Right lobe of liver (tissue), 6 donors: ENCODE measurements around the gene SULT4A1. TPM values are rescaled to one million over a fixed set of nuclear protein-coding genes. Genes with fewer than 3 reads are reported as not detected.
A peak's percentile ranks its signal among the peaks of the same experiment; 100 is the strongest.

Source experiments
- ATAC-seq, 4 donors: fragments of 200-7000 bp; cut with Tn5 transposase; one replicate each; pipeline ENCODE4 v1.9.1; 2020; ENCODE audit warnings: mild to moderate bottlenecking in 4 of 4, moderate library complexity in 4 of 4
- DNase-seq, 3 donors: peaks; one replicate each; pipeline ENCODE4 v3.0.0-alpha.2; 2020
- H3K27ac ChIP-seq, 3 donors: fragments of 200-600 bp; one replicate each; pipeline ENCODE4 v1.8.0; 2022
- H3K27me3 ChIP-seq, 2 donors: fragments of 200-600 bp; one replicate each; pipeline ENCODE4 v1.8.0; 2022
- H3K36me3 ChIP-seq, 4 donors: fragments of 200-600 bp; sonication (generic) in 1 of 4; one replicate each; pipeline versions ENCODE4 v1.5.1 to v1.8.0; 2017 to 2022; ENCODE audit warnings: control low read depth in 1 of 4
- H3K4me1 ChIP-seq, 4 donors: fragments of 200-600 bp; sonication (generic) in 1 of 4; one replicate each; pipeline versions ENCODE4 v1.5.1 to v1.8.0; 2017 to 2022; ENCODE audit warnings: control low read depth in 1 of 4
- H3K4me3 ChIP-seq, 3 donors: fragments of 200-600 bp; one replicate each; pipeline ENCODE4 v1.8.0; 2022
- H3K9me3 ChIP-seq, 4 donors: fragments of 200-600 bp; sonication (generic) in 1 of 4; one replicate each; pipeline versions ENCODE4 v1.5.1 to v1.8.0; 2017 to 2022; ENCODE audit warnings: control low read depth in 1 of 4
- POLR2A ChIP-seq: fragments of 450-650 bp; IDR thresholded peaks from one replicate; pipeline ENCODE4 v1.6.1; 2017; ENCODE audit warnings: antibody characterized with exemption, mild to moderate bottlenecking
- WGBS: methylation state at CpG from one replicate; pipeline ENCODE4 v1.1.6; 2018; ENCODE audit warnings: low coverage, low lambda C conversion rate; ENCODE audit not compliant: insufficient coverage; ENCODE audit errors: missing lambda C conversion rate; 5-methylcytosine and 5-hydroxymethylcytosine counted together
- intact Hi-C, 2 donors: fragments of 100-400 bp; cut with DNase I; formaldehyde crosslinking; loops; one replicate each; pipeline versions ENCODE4 v1.11.2 to v1.14.1; 2022
- total RNA-seq, 6 experiments: library from RNA; depleted of rRNA in 2 of 6; stranded (reverse); fragments of >200 nt in 2 of 6; fragmentation: NEBNext Ultra II Directional in 3 of 6; extraction: Animal tissue kit (Norgen Biotek cat#: 25700) in 3 of 6; gene quantifications; one replicate each; pipeline versions ENCODE4 v1.1.0 to v1.2.4, GENCODE V29; 2016 to 2023
- TF ChIP-seq, protein P1 (sequence below), 4 donors: fragments of 200-600 bp in 3 of 4; fragments of 450-650 bp in 1 of 4; IDR thresholded peaks; one replicate each; pipeline versions ENCODE4 v1.5.1 to v1.8.0; 2016 to 2022; ENCODE audit warnings: antibody characterized with exemption in 4 of 4, mild to moderate bottlenecking in 2 of 4
- donor health status: DM: no; HTN: yes; CAD: no.
- donor health status: DM: no; HTN: no; CAD: no.
- donor health status: DM: no; HTN: no; CAD: no.
- donor health status: DM: no; HTN: yes; CAD: no.
- donor health status: DM: no; HTN: yes; CAD: no.

Gene SULT4A1
- total RNA-seq, 6 experiments from 2014 or later, result 0.09 to 0.20 (median 0.15) TPM; not detected in 2

DNA sequence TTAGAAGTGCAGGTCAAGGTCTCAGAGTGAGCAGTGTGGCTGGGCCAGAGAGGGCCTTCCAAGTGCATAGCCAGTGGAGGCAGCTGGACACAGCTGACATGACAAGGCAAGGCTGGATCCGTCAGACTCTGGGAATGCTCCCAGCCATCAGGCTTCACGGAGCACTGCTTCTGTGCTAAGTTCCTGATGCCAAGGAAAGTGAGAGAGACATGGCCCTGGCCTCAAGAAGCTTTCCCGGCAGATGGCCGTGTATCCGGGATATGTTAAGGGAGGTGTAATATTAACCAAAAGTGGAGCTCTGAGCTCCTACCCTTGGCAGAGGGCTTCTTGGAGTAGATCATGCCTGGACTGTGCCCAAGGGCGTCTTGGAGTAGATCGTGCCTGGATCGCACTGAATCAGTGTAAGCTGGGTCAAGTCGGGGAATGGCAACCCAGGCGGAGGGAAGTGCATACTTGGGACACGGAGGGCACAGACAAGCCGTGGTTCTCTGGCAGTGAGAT, 42.8 kb downstream of the SULT4A1 start:
- WGBS, result no CpG with 5 or more reads among the region's 12 CpGs
- intact Hi-C loops, result no loop called here
- no peak overlapping the region for H3K27ac ChIP-seq
- peaks cover 0 to 15% (median 7%) of the 10 kb centered on the region in 4 donors for H3K4me1 ChIP-seq
- no peak overlapping the region for H3K4me3 ChIP-seq
- no peaks in the 10 kb centered on the region for H3K27me3 ChIP-seq
- no peaks in the 10 kb centered on the region for H3K9me3 ChIP-seq
- TF ChIP-seq POLR2A, result no peak
- TF ChIP-seq, protein P1, sequence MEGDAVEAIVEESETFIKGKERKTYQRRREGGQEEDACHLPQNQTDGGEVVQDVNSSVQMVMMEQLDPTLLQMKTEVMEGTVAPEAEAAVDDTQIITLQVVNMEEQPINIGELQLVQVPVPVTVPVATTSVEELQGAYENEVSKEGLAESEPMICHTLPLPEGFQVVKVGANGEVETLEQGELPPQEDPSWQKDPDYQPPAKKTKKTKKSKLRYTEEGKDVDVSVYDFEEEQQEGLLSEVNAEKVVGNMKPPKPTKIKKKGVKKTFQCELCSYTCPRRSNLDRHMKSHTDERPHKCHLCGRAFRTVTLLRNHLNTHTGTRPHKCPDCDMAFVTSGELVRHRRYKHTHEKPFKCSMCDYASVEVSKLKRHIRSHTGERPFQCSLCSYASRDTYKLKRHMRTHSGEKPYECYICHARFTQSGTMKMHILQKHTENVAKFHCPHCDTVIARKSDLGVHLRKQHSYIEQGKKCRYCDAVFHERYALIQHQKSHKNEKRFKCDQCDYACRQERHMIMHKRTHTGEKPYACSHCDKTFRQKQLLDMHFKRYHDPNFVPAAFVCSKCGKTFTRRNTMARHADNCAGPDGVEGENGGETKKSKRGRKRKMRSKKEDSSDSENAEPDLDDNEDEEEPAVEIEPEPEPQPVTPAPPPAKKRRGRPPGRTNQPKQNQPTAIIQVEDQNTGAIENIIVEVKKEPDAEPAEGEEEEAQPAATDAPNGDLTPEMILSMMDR (IDR thresholded peaks at IDR 0.05), result no peak
- no peaks in the 10 kb centered on the region for H3K36me3 ChIP-seq
- no peak for ATAC-seq
- DNase-seq, result no peak

DNA sequence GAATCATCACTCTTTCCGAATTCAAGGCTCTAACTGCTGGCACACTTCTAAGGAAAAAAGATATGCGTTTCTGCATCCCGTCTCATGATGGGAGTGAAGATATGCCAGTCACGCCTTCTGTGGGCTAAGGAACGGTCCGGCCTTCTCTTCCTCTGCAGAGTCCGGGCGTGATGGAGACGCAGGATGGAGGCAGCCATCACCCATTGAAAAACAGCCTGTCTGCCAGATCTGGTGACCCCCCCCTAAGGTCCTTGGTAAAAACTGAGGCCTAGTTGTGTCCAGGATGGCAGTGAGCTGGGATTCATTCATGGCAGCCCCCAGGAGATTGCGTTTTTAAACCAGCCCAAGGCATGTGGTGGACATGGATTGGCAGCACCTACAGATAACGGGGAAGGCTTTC, 43.3 kb downstream of the SULT4A1 start:
- intact Hi-C loops, result no loop called here
- ATAC-seq (no peak), DNase-seq (no peak)

DNA sequence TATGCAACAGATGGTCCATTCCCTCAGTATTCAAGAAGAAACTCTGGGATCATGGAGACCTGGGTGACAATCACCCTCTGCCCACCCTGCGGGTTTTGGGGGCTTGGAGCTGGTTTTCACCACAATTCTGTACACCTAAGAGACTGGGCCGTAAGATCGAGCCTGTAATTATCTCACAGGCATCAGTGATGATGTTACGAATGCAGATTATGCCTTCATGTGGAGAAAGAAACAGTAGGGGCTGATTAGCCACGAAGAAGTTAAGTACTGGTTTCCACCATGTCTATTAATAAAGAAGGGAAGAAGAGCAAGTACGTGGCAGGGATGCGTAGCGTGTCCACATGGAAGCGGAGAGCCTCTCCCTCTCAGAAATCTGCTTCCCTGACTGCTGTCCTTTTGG, 44.9 kb downstream of the SULT4A1 start:
- Histone ChIP-seq H3K9me3 (no peaks in the 10 kb centered on the region), H3K27me3 (no peaks in the 10 kb centered on the region), H3K36me3 (no peaks in the 10 kb centered on the region), H3K4me1 (peaks cover 0 to 15% (median 4%) of the 10 kb centered on the region in 4 donors), H3K4me3 (no peak overlapping the region), H3K27ac (no peak overlapping the region)
- 91% methylated on average over 9 of the region's 9 CpGs for whole genome bisulfite sequencing
- DNase-seq, result no peak
- ATAC-seq, result no peak
- intact Hi-C loops, result no loop called here
- TF ChIP-seq, protein P1 (IDR thresholded peaks at IDR 0.05), result no peak
- TF ChIP-seq POLR2A, result no peak

More for the DNA sequence above, 43.3 kb downstream of the SULT4A1 start:
- Histone ChIP-seq H3K36me3 (no peaks in the 10 kb centered on the region), H3K4me1 (peaks cover 0 to 13% (median 6%) of the 10 kb centered on the region in 4 donors), H3K4me3 (no peak overlapping the region), H3K9me3 (no peaks in the 10 kb centered on the region), H3K27ac (no peak overlapping the region), H3K27me3 (no peaks in the 10 kb centered on the region)
- TF ChIP-seq POLR2A, result no peak
- TF ChIP-seq, protein P1 (IDR thresholded peaks at IDR 0.05), result no peak
- WGBS, result 94% methylated on average over 9 of the region's 11 CpGs

DNA sequence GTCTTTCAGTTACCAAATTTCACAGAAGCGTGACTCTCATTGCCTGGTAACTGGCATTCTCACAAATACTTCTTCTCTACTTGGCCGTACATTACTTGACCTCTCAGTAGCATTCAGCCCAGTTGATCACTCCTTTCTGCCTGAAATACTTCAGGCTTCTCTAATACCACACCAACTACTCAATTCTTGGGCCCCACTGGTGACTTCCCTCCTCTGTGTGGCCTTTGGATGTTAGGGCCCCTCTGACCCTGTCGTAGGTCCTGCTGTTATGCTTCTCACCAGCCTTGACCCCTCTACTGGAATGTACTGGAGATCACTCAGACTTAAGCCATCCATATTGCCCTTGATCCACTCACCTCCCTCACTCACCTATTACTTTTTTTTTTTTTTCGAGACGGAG, 48.0 kb downstream of the SULT4A1 start:
- intact Hi-C loops, result no loop called here
- H3K9me3 ChIP-seq, result no peaks in the 10 kb centered on the region
- H3K27me3 ChIP-seq, result no peaks in the 10 kb centered on the region
- TF ChIP-seq, protein P1 (IDR thresholded peaks at IDR 0.05), result no peak
- no peak for TF ChIP-seq POLR2A
- H3K4me1 ChIP-seq, result peaks cover 0 to 12% (median 2%) of the 10 kb centered on the region in 4 donors
- DNase-seq (no peak), ATAC-seq (no peak)
- H3K36me3 ChIP-seq, result no peaks in the 10 kb centered on the region
- no peak overlapping the region for H3K27ac ChIP-seq
- WGBS, result 90% methylated on average over 5 of the region's 5 CpGs
- H3K4me3 ChIP-seq, result no peak overlapping the region

DNA sequence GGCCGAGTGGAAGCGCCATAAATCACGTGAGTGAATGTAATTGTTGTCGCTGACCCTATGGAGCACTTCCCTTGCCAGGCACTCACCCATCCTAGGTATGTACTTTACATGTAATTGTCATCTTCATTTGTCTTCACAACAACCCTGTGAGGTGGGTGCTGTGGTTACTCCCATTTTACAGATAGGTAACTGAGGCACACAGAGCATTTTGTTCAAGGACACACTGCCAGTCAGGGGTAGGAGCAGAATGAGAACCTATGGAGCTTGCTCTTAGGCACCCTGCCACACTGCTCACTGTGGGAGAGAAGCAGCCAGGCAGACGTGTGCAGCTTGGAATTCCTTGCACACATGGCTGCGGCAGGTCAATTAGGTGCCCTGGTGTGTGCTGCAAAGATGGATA, 49.4 kb downstream of the SULT4A1 start:
- TF ChIP-seq, protein P1 (IDR thresholded peaks at IDR 0.05), result no peak
- TF ChIP-seq POLR2A, result no peak
- peaks cover 0 to 12% (median 2%) of the 10 kb centered on the region in 4 donors for H3K4me1 ChIP-seq
- no peaks in the 10 kb centered on the region for H3K9me3 ChIP-seq
- DNase-seq, result no peak
- no peaks in the 10 kb centered on the region for H3K27me3 ChIP-seq
- ATAC-seq, result no peak
- 7% methylated on average over 2 of the region's 6 CpGs for WGBS
- peak overlapping the region in 1 of 3 donors; percentile 63 for H3K27ac ChIP-seq
- H3K4me3 ChIP-seq, result peak overlapping the region; percentile 78 to 91 (median 87)
- intact Hi-C loops, result no loop called here
- H3K36me3 ChIP-seq, result no peaks in the 10 kb centered on the region
